ENCODE results near the gene S100A14. TPM values are rescaled to one million over a fixed set of nuclear protein-coding genes. Genes with fewer than 3 reads are reported as not detected.

Gene S100A14
- total RNA-seq, 1 experiment from 2014 or later: 2.1 TPM

DNA sequence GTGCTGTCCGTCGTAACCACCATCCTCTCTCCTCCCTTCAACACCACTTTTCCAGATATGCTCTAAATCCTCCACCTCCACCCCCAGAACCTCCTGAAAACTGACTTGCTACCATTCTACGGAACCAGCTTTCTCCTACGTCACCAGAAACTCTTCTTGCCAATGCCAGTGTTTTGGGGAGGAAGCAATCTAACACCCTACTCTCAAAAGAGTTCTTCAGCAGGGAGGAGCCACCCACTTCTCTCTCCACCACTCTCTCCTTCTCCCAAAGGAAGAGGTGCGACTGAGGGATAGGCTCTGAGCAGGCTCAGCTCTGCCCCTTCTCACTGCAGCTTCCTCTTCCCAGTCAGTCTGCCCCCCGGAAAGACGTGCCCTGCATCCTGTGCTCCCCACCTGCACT is 44.4 kb downstream of the S100A14 start:
- ChIA-PET POLR2A (interaction anchor here (2.5 kb wide), 1 partner anchor 62 kb away, joined by 9 read pairs; the partner anchor contains the start of gene CHTOP), CTCF (interaction anchor here (0.7 to 6.1 kb wide), 24 partner anchors 9 to 279 kb away, joined by 3 to 188 read pairs (median 6); partner anchors contain the start of genes CHTOP, S100A1, S100A13 and S100A14)
- Mint-ChIP-seq H3K27ac (no peak overlapping the region), H3K27me3 (ENCODE audit: low read depth) (peaks cover 2% of the 10 kb centered on the region; the same call in 1 of the 2 replicates), H3K9me3 (no peaks in the 10 kb centered on the region), H3K4me1 (peaks cover 22% of the 10 kb centered on the region), H3K36me3 (peaks cover 3% of the 10 kb centered on the region; the same call in 1 of the 2 replicates), H3K4me3 (no peak overlapping the region)
- no peak for DNase-seq (ENCODE audit: low spot score)
- no peak for ATAC-seq
- TF ChIP-seq, protein P1, sequence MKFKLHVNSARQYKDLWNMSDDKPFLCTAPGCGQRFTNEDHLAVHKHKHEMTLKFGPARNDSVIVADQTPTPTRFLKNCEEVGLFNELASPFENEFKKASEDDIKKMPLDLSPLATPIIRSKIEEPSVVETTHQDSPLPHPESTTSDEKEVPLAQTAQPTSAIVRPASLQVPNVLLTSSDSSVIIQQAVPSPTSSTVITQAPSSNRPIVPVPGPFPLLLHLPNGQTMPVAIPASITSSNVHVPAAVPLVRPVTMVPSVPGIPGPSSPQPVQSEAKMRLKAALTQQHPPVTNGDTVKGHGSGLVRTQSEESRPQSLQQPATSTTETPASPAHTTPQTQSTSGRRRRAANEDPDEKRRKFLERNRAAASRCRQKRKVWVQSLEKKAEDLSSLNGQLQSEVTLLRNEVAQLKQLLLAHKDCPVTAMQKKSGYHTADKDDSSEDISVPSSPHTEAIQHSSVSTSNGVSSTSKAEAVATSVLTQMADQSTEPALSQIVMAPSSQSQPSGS (CRISPR knock-in tag; IDR thresholded peaks at IDR 0.05; ENCODE audit: borderline replicate concordance, low read depth): no peak
- TF ChIP-seq IRF2 (CRISPR knock-in tag; IDR thresholded peaks at IDR 0.05; ENCODE audit: borderline replicate concordance, low read depth) (no peak), ZBTB21 (CRISPR knock-in tag; IDR thresholded peaks at IDR 0.05; ENCODE audit: borderline replicate concordance) (no peak), RELA (CRISPR knock-in tag; IDR thresholded peaks at IDR 0.05; ENCODE audit: borderline replicate concordance) (no peak), JAZF1 (CRISPR knock-in tag; IDR thresholded peaks at IDR 0.05) (no peak), EMX1 (CRISPR knock-in tag; IDR thresholded peaks at IDR 0.05) (no peak), CBFB (CRISPR knock-in tag; IDR thresholded peaks at IDR 0.05; ENCODE audit: low read depth) (no peak), GRHL2 (CRISPR knock-in tag; IDR thresholded peaks at IDR 0.05; ENCODE audit: insufficient replicate concordance, severe bottlenecking) (no peak), SMAD4 (CRISPR knock-in tag; IDR thresholded peaks at IDR 0.05) (no peak), NR2C2 (CRISPR knock-in tag; IDR thresholded peaks at IDR 0.05) (no peak), GTF2I (CRISPR knock-in tag; conservative IDR thresholded peaks at IDR 0.05) (no peak)
- TF ChIP-seq, protein P2, sequence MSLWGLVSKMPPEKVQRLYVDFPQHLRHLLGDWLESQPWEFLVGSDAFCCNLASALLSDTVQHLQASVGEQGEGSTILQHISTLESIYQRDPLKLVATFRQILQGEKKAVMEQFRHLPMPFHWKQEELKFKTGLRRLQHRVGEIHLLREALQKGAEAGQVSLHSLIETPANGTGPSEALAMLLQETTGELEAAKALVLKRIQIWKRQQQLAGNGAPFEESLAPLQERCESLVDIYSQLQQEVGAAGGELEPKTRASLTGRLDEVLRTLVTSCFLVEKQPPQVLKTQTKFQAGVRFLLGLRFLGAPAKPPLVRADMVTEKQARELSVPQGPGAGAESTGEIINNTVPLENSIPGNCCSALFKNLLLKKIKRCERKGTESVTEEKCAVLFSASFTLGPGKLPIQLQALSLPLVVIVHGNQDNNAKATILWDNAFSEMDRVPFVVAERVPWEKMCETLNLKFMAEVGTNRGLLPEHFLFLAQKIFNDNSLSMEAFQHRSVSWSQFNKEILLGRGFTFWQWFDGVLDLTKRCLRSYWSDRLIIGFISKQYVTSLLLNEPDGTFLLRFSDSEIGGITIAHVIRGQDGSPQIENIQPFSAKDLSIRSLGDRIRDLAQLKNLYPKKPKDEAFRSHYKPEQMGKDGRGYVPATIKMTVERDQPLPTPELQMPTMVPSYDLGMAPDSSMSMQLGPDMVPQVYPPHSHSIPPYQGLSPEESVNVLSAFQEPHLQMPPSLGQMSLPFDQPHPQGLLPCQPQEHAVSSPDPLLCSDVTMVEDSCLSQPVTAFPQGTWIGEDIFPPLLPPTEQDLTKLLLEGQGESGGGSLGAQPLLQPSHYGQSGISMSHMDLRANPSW (CRISPR knock-in tag; conservative IDR thresholded peaks at IDR 0.05; ENCODE audit: low read depth): no peak
- TF ChIP-seq, protein P3, sequence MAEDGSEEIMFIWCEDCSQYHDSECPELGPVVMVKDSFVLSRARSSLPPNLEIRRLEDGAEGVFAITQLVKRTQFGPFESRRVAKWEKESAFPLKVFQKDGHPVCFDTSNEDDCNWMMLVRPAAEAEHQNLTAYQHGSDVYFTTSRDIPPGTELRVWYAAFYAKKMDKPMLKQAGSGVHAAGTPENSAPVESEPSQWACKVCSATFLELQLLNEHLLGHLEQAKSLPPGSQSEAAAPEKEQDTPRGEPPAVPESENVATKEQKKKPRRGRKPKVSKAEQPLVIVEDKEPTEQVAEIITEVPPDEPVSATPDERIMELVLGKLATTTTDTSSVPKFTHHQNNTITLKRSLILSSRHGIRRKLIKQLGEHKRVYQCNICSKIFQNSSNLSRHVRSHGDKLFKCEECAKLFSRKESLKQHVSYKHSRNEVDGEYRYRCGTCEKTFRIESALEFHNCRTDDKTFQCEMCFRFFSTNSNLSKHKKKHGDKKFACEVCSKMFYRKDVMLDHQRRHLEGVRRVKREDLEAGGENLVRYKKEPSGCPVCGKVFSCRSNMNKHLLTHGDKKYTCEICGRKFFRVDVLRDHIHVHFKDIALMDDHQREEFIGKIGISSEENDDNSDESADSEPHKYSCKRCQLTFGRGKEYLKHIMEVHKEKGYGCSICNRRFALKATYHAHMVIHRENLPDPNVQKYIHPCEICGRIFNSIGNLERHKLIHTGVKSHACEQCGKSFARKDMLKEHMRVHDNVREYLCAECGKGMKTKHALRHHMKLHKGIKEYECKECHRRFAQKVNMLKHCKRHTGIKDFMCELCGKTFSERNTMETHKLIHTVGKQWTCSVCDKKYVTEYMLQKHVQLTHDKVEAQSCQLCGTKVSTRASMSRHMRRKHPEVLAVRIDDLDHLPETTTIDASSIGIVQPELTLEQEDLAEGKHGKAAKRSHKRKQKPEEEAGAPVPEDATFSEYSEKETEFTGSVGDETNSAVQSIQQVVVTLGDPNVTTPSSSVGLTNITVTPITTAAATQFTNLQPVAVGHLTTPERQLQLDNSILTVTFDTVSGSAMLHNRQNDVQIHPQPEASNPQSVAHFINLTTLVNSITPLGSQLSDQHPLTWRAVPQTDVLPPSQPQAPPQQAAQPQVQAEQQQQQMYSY (CRISPR knock-in tag; IDR thresholded peaks at IDR 0.05): no peak
- TF ChIP-seq, protein P4, sequence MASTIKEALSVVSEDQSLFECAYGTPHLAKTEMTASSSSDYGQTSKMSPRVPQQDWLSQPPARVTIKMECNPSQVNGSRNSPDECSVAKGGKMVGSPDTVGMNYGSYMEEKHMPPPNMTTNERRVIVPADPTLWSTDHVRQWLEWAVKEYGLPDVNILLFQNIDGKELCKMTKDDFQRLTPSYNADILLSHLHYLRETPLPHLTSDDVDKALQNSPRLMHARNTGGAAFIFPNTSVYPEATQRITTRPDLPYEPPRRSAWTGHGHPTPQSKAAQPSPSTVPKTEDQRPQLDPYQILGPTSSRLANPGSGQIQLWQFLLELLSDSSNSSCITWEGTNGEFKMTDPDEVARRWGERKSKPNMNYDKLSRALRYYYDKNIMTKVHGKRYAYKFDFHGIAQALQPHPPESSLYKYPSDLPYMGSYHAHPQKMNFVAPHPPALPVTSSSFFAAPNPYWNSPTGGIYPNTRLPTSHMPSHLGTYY (CRISPR knock-in tag; IDR thresholded peaks at IDR 0.05): no peak

DNA sequence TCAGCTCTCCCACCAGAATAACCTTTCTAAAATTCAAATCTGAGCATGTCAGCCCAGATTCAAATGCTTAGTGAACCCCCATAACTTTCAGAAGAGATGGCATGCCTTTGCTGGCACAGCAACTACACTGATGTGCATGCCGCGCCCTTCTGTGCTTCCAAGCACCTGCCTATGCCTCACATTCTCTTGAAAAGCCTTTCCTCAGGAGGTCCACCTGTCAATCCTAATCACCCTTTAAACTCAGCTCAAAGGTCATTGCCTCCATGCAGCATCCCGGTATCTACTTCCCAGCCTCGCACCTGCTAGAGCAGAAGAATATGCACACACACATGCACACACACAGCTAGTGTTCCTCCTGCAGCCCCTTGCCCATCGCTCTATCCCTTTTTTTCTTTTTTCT is 45.3 kb downstream of the S100A14 start:
- Mint-ChIP-seq H3K4me3 (no peak overlapping the region), H3K4me1 (peaks cover 28% of the 10 kb centered on the region), H3K36me3 (peaks cover 3% of the 10 kb centered on the region; the same call in 1 of the 2 replicates), H3K9me3 (no peaks in the 10 kb centered on the region), H3K27me3 (ENCODE audit: low read depth) (peaks cover 2% of the 10 kb centered on the region; the same call in 1 of the 2 replicates), H3K27ac (no peak overlapping the region)
- ATAC-seq: no peak
- TF ChIP-seq ELF4 (CRISPR knock-in tag; IDR thresholded peaks at IDR 0.05; ENCODE audit: low read depth) (no peak), FOXJ3 (CRISPR knock-in tag; IDR thresholded peaks at IDR 0.05; ENCODE audit: borderline replicate concordance) (no peak), JAZF1 (CRISPR knock-in tag; IDR thresholded peaks at IDR 0.05) (no peak), NR2C2 (CRISPR knock-in tag; IDR thresholded peaks at IDR 0.05) (no peak), JUN (CRISPR knock-in tag; IDR thresholded peaks at IDR 0.05) (no peak), SMAD4 (CRISPR knock-in tag; IDR thresholded peaks at IDR 0.05) (no peak)
- TF ChIP-seq, protein P5, sequence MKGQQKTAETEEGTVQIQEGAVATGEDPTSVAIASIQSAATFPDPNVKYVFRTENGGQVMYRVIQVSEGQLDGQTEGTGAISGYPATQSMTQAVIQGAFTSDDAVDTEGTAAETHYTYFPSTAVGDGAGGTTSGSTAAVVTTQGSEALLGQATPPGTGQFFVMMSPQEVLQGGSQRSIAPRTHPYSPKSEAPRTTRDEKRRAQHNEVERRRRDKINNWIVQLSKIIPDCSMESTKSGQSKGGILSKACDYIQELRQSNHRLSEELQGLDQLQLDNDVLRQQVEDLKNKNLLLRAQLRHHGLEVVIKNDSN (CRISPR knock-in tag; IDR thresholded peaks at IDR 0.05): no peak
- TF ChIP-seq, protein P6, sequence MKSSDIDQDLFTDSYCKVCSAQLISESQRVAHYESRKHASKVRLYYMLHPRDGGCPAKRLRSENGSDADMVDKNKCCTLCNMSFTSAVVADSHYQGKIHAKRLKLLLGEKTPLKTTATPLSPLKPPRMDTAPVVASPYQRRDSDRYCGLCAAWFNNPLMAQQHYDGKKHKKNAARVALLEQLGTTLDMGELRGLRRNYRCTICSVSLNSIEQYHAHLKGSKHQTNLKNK (CRISPR knock-in tag; IDR thresholded peaks at IDR 0.05): no peak
- TF ChIP-seq, protein P7, sequence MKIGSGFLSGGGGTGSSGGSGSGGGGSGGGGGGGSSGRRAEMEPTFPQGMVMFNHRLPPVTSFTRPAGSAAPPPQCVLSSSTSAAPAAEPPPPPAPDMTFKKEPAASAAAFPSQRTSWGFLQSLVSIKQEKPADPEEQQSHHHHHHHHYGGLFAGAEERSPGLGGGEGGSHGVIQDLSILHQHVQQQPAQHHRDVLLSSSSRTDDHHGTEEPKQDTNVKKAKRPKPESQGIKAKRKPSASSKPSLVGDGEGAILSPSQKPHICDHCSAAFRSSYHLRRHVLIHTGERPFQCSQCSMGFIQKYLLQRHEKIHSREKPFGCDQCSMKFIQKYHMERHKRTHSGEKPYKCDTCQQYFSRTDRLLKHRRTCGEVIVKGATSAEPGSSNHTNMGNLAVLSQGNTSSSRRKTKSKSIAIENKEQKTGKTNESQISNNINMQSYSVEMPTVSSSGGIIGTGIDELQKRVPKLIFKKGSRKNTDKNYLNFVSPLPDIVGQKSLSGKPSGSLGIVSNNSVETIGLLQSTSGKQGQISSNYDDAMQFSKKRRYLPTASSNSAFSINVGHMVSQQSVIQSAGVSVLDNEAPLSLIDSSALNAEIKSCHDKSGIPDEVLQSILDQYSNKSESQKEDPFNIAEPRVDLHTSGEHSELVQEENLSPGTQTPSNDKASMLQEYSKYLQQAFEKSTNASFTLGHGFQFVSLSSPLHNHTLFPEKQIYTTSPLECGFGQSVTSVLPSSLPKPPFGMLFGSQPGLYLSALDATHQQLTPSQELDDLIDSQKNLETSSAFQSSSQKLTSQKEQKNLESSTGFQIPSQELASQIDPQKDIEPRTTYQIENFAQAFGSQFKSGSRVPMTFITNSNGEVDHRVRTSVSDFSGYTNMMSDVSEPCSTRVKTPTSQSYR (CRISPR knock-in tag; IDR thresholded peaks at IDR 0.05): no peak
- DNase-seq (ENCODE audit: low spot score): no peak
- CTCF ChIA-PET: interaction anchor here (0.6 to 6.1 kb wide), 9 partner anchors 25 to 278 kb away, joined by 3 to 188 read pairs (median 7); partner anchors contain the start of genes S100A1, S100A13, S100A14 and S100A16
- POLR2A ChIA-PET: interaction anchor here (0.6 to 2.5 kb wide), 2 partner anchors 41 to 63 kb away, joined by 3 to 9 read pairs; partner anchors contain the start of gene CHTOP

All from WTC11 (cell line).